NCI-H1417 (cell line): Measurements from ENCODE around the gene RTP5.
"Not testable (repeated sequence)": the region's sequence is repeated elsewhere in the genome, so short reads cannot be mapped to it uniquely, and the experiment has no call there.

ENCODE experiments used
- DNase-seq, 3 experiments: peaks; one replicate each; lab custom pipeline; 2025; lab: John Stamatoyannopoulos, UW

The RTP5 gene

GRCh38 chr2:241902357-241902991 is 32.9 kb downstream of the RTP5 start:
- DNase-seq = no peak

- DNase-seq = no peak
Measured at GRCh38 chr2:241903121-241904010, 33.8 kb downstream of the RTP5 start.

GRCh38 chr2:241904011-241904718 is 34.6 kb downstream of the RTP5 start:
- DNase-seq = no peak

- DNase-seq = peak in 2 of 3 experiments; percentile 62 to 74
Measured at GRCh38 chr2:241904791-241905710, 35.5 kb downstream of the RTP5 start.

- no peak for DNase-seq
Measured at GRCh38 chr2:241905716-241906377, 36.3 kb downstream of the RTP5 start.

- not testable (repeated sequence) for DNase-seq
Measured at GRCh38 chr2:241906378-241906770, 36.8 kb downstream of the RTP5 start.

GRCh38 chr2:241906826-241907570 is 37.5 kb downstream of the RTP5 start:
- peak; percentile 17 to 82 (median 57) for DNase-seq

- not testable (repeated sequence) for DNase-seq
Measured at GRCh38 chr2:241907831-241908230, 38.3 kb downstream of the RTP5 start.

- DNase-seq = no peak
Measured at GRCh38 chr2:241908686-241909420, 39.3 kb downstream of the RTP5 start.

- DNase-seq = no peak
Measured at GRCh38 chr2:241909769-241910168, 40.2 kb downstream of the RTP5 start.

- DNase-seq = no peak
Measured at GRCh38 chr2:241910604-241911520, 41.3 kb downstream of the RTP5 start.

- no peak for DNase-seq
Measured at GRCh38 chr2:241911551-241911950, 42.0 kb downstream of the RTP5 start.

GRCh38 chr2:241912021-241912555 is 42.6 kb downstream of the RTP5 start:
- DNase-seq = no peak

GRCh38 chr2:241913703-241914102 is 44.2 kb downstream of the RTP5 start:
- no peak for DNase-seq

GRCh38 chr2:241914542-241914941 is 45.0 kb downstream of the RTP5 start:
- DNase-seq = no peak

- DNase-seq = not testable (repeated sequence)
Measured at GRCh38 chr2:241921631-241922030, 52.1 kb downstream of the RTP5 start.

GRCh38 chr2:241922411-241922810 is 52.9 kb downstream of the RTP5 start:
- DNase-seq = no peak
